GM23248 (cell line): ENCODE data around the gene ITFG1.

ENCODE experiments used
- EZH2 ChIP-seq: fragments of 200-600 bp; sonication (generic); IDR thresholded peaks from 2 replicates; pipeline ENCODE4 v1.6.1; 2018; ENCODE audit warnings: antibody characterized with exemption, mild to moderate bottlenecking; ENCODE audit not compliant: insufficient read depth, poor library complexity, severe bottlenecking
- EZH2phosphoT487 ChIP-seq: fragments of 200-600 bp; sonication (generic); IDR thresholded peaks from 2 replicates; pipeline ENCODE4 v1.6.1; 2018; ENCODE audit warnings: antibody characterized with exemption, moderate library complexity, mild to moderate bottlenecking, low read depth; ENCODE audit not compliant: insufficient read depth

- TF ChIP-seq EZH2 (no peak), EZH2phosphoT487 (no peak)
Measured at GRCh38 chr16:47382362-47382761, 78.5 kb downstream of the ITFG1 start.
